ENCODE measurements around the gene BLACAT1. TPM values are rescaled to one million over a fixed set of nuclear protein-coding genes. Genes with fewer than 3 reads are reported as not detected.

BLACAT1 gene
- total RNA-seq, 4 donors from 2014 or later, result 0.26 TPM; not detected in 3

DNA sequence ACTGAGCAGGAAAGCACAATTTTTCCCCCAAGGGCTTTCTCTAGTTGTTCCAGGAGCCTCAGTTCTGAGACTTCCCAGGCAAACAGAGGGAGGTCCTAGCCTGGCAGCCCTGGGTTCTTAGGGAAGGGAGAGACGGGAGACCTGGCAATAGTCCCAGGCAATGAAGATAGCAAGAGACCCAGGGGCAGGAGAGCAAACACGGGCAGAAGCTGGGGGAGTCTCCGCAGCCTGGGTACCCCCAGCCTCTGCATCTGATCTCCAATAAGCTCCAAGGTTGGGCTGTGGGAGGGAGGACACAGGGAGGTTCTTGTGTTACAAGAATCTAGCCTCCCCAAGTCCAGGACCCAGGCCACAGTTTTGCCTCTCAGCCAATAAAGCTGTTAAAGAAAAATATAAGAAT lies 2.4 kb downstream of the BLACAT1 start:
- 21 to 44% methylated on average over 3 of the region's 3 CpGs for WGBS, 2 donors
- no peak for DNase-seq (ENCODE audit: low spot score in 2 of 2)
- TF ChIP-seq, protein P1, sequence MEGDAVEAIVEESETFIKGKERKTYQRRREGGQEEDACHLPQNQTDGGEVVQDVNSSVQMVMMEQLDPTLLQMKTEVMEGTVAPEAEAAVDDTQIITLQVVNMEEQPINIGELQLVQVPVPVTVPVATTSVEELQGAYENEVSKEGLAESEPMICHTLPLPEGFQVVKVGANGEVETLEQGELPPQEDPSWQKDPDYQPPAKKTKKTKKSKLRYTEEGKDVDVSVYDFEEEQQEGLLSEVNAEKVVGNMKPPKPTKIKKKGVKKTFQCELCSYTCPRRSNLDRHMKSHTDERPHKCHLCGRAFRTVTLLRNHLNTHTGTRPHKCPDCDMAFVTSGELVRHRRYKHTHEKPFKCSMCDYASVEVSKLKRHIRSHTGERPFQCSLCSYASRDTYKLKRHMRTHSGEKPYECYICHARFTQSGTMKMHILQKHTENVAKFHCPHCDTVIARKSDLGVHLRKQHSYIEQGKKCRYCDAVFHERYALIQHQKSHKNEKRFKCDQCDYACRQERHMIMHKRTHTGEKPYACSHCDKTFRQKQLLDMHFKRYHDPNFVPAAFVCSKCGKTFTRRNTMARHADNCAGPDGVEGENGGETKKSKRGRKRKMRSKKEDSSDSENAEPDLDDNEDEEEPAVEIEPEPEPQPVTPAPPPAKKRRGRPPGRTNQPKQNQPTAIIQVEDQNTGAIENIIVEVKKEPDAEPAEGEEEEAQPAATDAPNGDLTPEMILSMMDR (IDR thresholded peaks at IDR 0.05), result no peak
- TF ChIP-seq POLR2A (IDR thresholded peaks at IDR 0.05), result no peak
- no peak overlapping the region for H3K4me3 ChIP-seq (ENCODE audit: low read depth, poor library complexity, severe bottlenecking)
- intact Hi-C loops (cut with DNase I; ENCODE audit: low total_unique reads), result no loop called here

DNA sequence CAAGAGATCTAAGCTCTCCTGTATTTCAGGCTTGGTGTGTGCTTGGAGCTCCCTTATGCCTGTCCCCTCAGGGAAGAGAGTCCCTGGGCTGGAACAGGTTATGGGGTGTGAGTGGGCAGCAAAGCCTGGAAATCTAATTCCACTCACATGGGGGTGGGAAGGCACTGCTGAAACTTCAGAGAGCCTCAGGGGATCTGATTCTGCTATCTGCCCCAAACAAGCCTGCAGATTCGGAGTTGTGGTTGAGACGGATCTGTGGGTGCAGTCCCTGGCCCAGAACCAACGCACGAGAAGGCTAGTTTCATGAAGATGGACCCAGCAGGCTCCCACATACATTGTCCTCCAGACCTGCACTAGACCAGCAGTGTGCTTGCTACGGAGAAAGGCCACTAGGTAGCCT lies 2.9 kb downstream of the BLACAT1 start:
- intact Hi-C loops (cut with DNase I; ENCODE audit: low total_unique reads), result no loop called here
- WGBS, 2 donors, result 58 to 61% methylated on average over 5 of the region's 5 CpGs
- H3K4me3 ChIP-seq (ENCODE audit: low read depth, poor library complexity, severe bottlenecking), result no peak overlapping the region
- TF ChIP-seq POLR2A (IDR thresholded peaks at IDR 0.05), result no peak
- TF ChIP-seq, protein P1 (IDR thresholded peaks at IDR 0.05), result no peak
- DNase-seq (ENCODE audit: low spot score in 2 of 2), result no peak

DNA sequence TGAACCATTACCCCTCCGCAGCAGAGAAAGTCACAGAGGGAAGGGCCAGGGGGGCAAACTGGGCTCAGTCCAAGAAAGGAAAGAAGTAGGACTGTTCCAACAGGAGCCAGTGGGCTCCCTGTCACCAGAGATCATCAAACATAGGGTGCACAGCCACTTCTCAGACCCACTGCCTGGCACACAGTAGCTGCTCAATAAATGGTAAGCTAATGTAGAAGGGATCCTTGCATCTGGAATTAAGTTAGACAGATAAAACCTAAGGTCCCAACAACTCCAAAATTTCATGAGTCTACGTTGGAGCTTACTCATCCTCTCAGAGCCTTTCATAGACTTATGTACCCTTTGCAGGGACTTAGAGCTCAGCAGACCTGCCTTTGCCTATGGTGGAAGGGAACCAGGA lies 3.5 kb downstream of the BLACAT1 start:
- intact Hi-C loops (cut with DNase I; ENCODE audit: low total_unique reads), result no loop called here
- no peak overlapping the region for H3K4me3 ChIP-seq (ENCODE audit: low read depth, poor library complexity, severe bottlenecking)
- 53 to 64% methylated on average over 2 of the region's 2 CpGs for WGBS, 2 donors
- TF ChIP-seq, protein P1 (IDR thresholded peaks at IDR 0.05), result no peak
- no peak for TF ChIP-seq POLR2A (IDR thresholded peaks at IDR 0.05)
- no peak for DNase-seq (ENCODE audit: low spot score in 2 of 2)

GRCh38 chr1:205451759-205452164 lies 4.1 kb downstream of the BLACAT1 start:
- TF ChIP-seq, protein P1 (IDR thresholded peaks at IDR 0.05), result no peak
- WGBS, 2 donors, result 29 to 46% methylated on average over 2 of the region's 2 CpGs
- intact Hi-C loops (cut with DNase I; ENCODE audit: low total_unique reads), result no loop called here
- DNase-seq (ENCODE audit: low spot score in 2 of 2), result no peak
- H3K4me3 ChIP-seq (ENCODE audit: low read depth, poor library complexity, severe bottlenecking), result no peak overlapping the region

DNA sequence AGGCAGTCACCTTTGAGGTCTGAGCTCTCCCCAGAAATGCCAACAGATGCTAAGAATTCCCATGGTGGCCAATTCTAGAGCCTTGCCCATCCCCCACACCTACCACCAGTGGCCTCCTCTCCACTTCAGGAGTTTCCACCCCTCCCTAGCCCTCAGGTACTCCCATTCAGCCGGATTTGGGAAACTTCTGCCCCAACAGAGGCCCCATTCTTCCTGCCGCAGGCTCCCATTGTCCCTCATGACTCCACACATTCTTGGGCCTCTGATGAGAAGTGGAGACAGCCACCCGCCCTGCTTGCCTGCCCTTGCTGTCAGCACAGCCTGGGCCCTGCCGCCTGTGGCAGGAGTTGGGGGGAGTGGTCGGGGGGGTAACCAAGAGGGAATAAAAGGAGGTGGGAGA lies 4.6 kb downstream of the BLACAT1 start:
- TF ChIP-seq, protein P1 (IDR thresholded peaks at IDR 0.05), result no peak
- TF ChIP-seq POLR2A (IDR thresholded peaks at IDR 0.05), result no peak
- intact Hi-C loops (cut with DNase I; ENCODE audit: low total_unique reads), result no loop called here
- H3K4me3 ChIP-seq (ENCODE audit: low read depth, poor library complexity, severe bottlenecking), result no peak overlapping the region
- DNase-seq (ENCODE audit: low spot score in 2 of 2), result no peak
- WGBS, 2 donors, result 40 to 47% methylated on average over 5 of the region's 5 CpGs

DNA sequence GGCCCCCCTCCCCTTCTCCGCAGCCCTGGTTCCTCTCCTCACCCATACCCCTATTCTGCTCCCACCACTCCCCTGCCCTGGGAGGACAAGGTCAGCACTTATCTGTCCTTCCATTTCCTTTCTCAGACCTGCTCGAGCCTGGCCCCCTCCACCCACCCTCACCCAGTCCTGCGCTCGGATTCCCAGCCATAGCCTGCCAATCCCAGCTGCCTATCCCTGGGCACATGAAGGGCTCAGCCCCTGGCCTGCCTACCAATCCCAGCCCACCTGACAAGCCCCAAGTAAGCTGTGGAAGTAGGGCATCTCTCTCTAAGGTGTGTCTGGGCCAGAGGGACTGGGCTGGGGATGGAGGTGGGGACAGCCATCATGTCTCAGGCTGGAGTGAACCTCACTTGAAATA lies 5.4 kb downstream of the BLACAT1 start:
- no peak overlapping the region for H3K4me3 ChIP-seq (ENCODE audit: low read depth, poor library complexity, severe bottlenecking)
- no peak for DNase-seq (ENCODE audit: low spot score in 2 of 2)
- TF ChIP-seq, protein P1 (IDR thresholded peaks at IDR 0.05), result no peak
- no peak for TF ChIP-seq POLR2A (IDR thresholded peaks at IDR 0.05)
- 40 to 64% methylated on average over 4 of the region's 4 CpGs for WGBS, 2 donors
- intact Hi-C loops (cut with DNase I; ENCODE audit: low total_unique reads), result no loop called here

Data from lower leg skin (tissue), 4 donors.